OCI-LY3 (cell line): ENCODE results near the gene HDDC2.

ENCODE experiments used
- H2AFZ ChIP-seq: fragments of 200-600, 300-600 bp; shearing (Covaris generic); 2 replicates; pipeline ENCODE4 v1.6.0; 2014; ENCODE audit warnings: antibody characterized with exemption, low read depth, low read length
- H3K27ac ChIP-seq: fragments of 200-600, 300-600 bp; sonication (generic); 2 replicates; pipeline ENCODE4 v1.5.1; 2014; ENCODE audit warnings: mild to moderate bottlenecking, low read length, moderate library complexity, mixed read lengths
- H3K27me3 ChIP-seq: fragments of 200-600, 300-600 bp; sonication (generic); 2 replicates; pipeline ENCODE4 v1.6.1; 2014; ENCODE audit warnings: low read depth, low read length, mixed read lengths
- H3K36me3 ChIP-seq: fragments of 200-600, 300-600 bp; sonication (generic); replicated peaks from 2 replicates; pipeline ENCODE3; 2014; ENCODE audit warnings: low read depth, low read length, mixed read lengths
- H3K4me1 ChIP-seq: fragments of 300-600, 200-600 bp; sonication (generic); 2 replicates; pipeline ENCODE4 v1.6.1; 2014; ENCODE audit warnings: low read length, mixed read lengths
- H3K4me2 ChIP-seq: fragments of 200-600, 300-600 bp; sonication (generic); 2 replicates; pipeline ENCODE4 v1.6.1; 2014; ENCODE audit warnings: low read length, mixed read lengths
- H3K4me3 ChIP-seq: fragments of 300-600, 200-600 bp; sonication (generic); 2 replicates; pipeline ENCODE4 v1.5.1; 2014; ENCODE audit warnings: antibody characterized with exemption, mild to moderate bottlenecking, low read length, moderate library complexity
- H3K79me2 ChIP-seq: fragments of 300-600, 200-600 bp; shearing (Covaris generic); 2 replicates; pipeline ENCODE4 v1.6.1; 2014; ENCODE audit warnings: mild to moderate bottlenecking, low read length, mixed read lengths
- H3K9ac ChIP-seq: fragments of 300-600, 200-600 bp; shearing (Covaris generic); 2 replicates; pipeline ENCODE4 v1.6.0; 2014; ENCODE audit warnings: mild to moderate bottlenecking, low read length, moderate library complexity
- H3K9me3 ChIP-seq: fragments of 200-600, 300-600 bp; shearing (Covaris generic); 2 replicates; pipeline ENCODE4 v1.6.1; 2014; ENCODE audit warnings: low read length, mixed read lengths; ENCODE audit not compliant: insufficient read depth
- H4K20me1 ChIP-seq: fragments of 200-600, 300-600 bp; sonication (generic); 2 replicates; pipeline ENCODE4 v1.6.1; 2016; ENCODE audit warnings: low read length, mixed read lengths; ENCODE audit not compliant: insufficient read depth
- EZH2phosphoT487 ChIP-seq: fragments of 200-600 bp; shearing (Covaris generic); IDR thresholded peaks from 2 replicates; pipeline ENCODE4 v1.6.1; 2018; ENCODE audit warnings: antibody characterized with exemption, mixed run types, low read depth
- TF ChIP-seq, protein P1 (sequence below): fragments of 200-600, 300-600 bp; sonication (generic); IDR thresholded peaks from 2 replicates; pipeline ENCODE4 v1.5.1; 2014; ENCODE audit warnings: antibody characterized with exemption, low read length, low read depth

Gene HDDC2

DNA sequence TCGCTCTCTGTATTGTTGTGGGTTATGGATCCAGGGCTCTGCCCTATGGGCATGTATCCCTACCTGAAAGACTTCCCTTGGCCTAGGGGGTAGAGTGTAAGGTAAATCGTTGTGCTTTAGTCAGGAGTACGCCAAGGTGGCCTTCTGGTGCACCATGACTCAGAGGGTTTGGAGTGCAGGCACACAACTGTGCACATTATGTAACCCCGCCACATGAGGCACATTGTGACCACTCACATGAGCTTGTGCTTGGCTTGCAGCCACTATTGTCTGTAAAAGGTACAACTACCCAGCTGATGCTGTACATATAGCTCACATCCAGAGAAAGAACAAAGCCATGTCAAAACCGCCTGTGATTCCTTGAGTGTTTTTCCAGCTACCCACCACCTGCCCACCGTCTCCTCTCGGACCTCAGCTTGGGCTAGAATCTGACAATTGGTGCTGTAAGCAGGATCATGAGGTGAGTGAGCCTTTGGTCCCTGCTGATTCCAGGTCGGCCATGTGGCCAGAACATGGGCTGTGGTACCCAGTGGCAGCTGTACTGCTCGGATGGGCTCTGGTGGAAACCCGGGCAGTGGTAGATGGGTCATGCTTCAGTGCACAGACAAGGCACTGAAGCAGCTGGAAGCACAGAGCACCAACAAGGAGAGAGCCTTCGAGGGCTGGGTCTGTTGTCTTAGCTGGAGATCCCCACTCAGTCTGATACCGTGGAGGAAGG lies 33.8 kb downstream of the HDDC2 start:
- H2AFZ ChIP-seq: no peak overlapping the region
- no peak overlapping the region for H3K9ac ChIP-seq
- H3K4me2 ChIP-seq: no peak overlapping the region
- H3K27me3 ChIP-seq: no peaks in the 10 kb centered on the region
- no peaks in the 10 kb centered on the region for H4K20me1 ChIP-seq
- no peak for TF ChIP-seq EZH2phosphoT487
- TF ChIP-seq, protein P1, sequence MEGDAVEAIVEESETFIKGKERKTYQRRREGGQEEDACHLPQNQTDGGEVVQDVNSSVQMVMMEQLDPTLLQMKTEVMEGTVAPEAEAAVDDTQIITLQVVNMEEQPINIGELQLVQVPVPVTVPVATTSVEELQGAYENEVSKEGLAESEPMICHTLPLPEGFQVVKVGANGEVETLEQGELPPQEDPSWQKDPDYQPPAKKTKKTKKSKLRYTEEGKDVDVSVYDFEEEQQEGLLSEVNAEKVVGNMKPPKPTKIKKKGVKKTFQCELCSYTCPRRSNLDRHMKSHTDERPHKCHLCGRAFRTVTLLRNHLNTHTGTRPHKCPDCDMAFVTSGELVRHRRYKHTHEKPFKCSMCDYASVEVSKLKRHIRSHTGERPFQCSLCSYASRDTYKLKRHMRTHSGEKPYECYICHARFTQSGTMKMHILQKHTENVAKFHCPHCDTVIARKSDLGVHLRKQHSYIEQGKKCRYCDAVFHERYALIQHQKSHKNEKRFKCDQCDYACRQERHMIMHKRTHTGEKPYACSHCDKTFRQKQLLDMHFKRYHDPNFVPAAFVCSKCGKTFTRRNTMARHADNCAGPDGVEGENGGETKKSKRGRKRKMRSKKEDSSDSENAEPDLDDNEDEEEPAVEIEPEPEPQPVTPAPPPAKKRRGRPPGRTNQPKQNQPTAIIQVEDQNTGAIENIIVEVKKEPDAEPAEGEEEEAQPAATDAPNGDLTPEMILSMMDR: no peak
- H3K4me3 ChIP-seq: no peak overlapping the region
- H3K36me3 ChIP-seq: no peaks in the 10 kb centered on the region
- H3K27ac ChIP-seq: no peak overlapping the region
- H3K9me3 ChIP-seq: no peaks in the 10 kb centered on the region
- no peaks in the 10 kb centered on the region for H3K4me1 ChIP-seq
- H3K79me2 ChIP-seq: no peaks in the 10 kb centered on the region

DNA sequence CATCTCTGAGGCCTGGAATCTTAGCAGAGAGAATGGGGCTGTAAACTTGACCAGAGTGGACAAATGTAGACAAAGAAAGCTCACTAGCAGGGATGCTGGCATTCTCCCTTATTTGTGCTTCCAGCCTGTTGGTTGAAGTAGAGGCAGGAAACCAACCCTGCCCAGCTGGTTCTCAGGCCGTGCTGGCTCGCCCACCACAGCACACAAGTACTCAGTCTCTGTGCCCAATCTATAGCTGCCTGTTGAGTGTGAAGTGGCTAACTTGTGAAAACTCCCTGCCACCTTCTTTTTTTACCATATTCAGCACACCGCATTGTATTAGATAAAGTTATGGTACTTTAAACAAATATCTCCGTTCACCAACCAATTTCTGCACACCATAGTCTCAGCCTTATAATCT lies 37.3 kb downstream of the HDDC2 start:
- TF ChIP-seq, protein P1: no peak
- no peak for TF ChIP-seq EZH2phosphoT487
- Histone ChIP-seq H4K20me1 (no peaks in the 10 kb centered on the region), H3K4me2 (no peak overlapping the region)

DNA sequence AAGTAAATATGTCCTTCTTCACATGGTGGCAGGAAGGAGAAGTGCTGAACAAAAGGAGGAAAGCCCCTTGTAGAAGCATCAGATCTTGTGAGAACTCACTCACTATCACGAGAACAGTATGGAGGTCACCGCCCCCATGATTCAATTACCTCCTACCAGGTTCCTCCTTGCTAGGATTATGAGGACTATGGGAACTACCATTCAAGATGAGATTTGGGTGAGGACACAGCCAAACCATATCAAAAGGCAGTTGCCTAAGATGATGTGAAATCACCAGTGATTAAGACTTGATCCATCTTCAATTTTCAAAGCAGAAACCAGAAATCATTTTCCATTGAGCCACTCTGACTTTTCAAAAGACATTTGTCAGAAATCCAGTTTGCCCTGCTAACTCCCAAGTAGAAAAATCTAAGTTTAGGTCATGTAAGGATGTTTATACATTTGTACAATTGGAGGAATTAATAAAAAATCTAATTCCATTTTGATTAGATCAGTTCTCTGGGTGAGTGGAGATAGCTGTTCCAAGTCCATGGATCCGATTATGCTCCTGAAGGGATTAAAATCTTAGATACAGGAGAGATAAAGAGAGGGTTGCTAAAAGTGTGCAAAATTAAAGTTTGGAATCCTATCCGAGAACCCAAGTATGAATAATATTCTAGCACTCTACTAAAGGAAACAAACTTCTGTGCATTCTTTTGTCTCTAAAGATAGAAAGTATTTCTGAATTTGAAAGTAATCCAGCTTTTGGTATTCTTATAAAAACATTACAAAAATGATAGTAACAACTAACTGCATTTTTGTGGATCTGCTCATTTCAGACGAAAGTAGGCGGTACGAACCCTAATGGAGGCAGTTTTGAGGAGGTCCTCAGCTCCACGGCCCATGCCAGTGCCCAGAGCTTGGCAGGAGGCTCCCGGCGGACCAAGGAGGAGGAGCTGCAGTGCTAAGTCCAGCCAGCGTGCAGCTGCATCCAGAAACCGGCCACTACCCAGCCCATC lies 39.5 kb downstream of the HDDC2 start:
- no peak overlapping the region for H2AFZ ChIP-seq
- H3K27me3 ChIP-seq: no peaks in the 10 kb centered on the region

More for the DNA sequence above, 37.3 kb downstream of the HDDC2 start:
- Histone ChIP-seq H3K36me3 (no peaks in the 10 kb centered on the region), H3K4me3 (no peak overlapping the region), H3K9ac (no peak overlapping the region), H3K9me3 (no peaks in the 10 kb centered on the region), H3K27ac (no peak overlapping the region), H3K79me2 (no peaks in the 10 kb centered on the region), H3K27me3 (no peaks in the 10 kb centered on the region), H2AFZ (no peak overlapping the region), H3K4me1 (no peaks in the 10 kb centered on the region)

More for the DNA sequence above, 39.5 kb downstream of the HDDC2 start:
- no peak overlapping the region for H3K4me3 ChIP-seq
- no peak overlapping the region for H3K9ac ChIP-seq
- no peaks in the 10 kb centered on the region for H3K9me3 ChIP-seq
- H3K27ac ChIP-seq: no peak overlapping the region
- H3K79me2 ChIP-seq: no peaks in the 10 kb centered on the region
- H3K4me2 ChIP-seq: no peak overlapping the region
- TF ChIP-seq EZH2phosphoT487: no peak
- TF ChIP-seq, protein P1: no peak
- H4K20me1 ChIP-seq: no peaks in the 10 kb centered on the region
- H3K36me3 ChIP-seq: no peaks in the 10 kb centered on the region
- peaks cover 10% of the 10 kb centered on the region for H3K4me1 ChIP-seq
